Coronary artery (tissue), 2 donors: ENCODE measurements around the gene HTT.

Source experiments
- DNase-seq: peaks from one replicate; pipeline ENCODE4 v3.0.0-alpha.2; 2017; ENCODE audit warnings: low spot score
- H3K27ac ChIP-seq, 2 donors: fragments of 200-600 bp; sonication (generic); one replicate each; pipeline ENCODE4 v1.5.1; 2016 to 2019
- H3K4me3 ChIP-seq: fragments of 200-600 bp; sonication (generic); 2 replicates; pipeline ENCODE4 v1.5.1; 2016; ENCODE audit warnings: mild to moderate bottlenecking, moderate library complexity
- CTCF ChIP-seq: fragments of 200-600 bp; sonication (generic); IDR thresholded peaks from one replicate; pipeline ENCODE4 v1.5.1; 2019; ENCODE audit warnings: antibody characterized with exemption

Gene HTT

GRCh38 chr4:3200423-3201090, 126.1 kb downstream of the HTT start:
- no peak overlapping the region for H3K4me3 ChIP-seq
- no peak for DNase-seq
- peak overlapping the region in 1 of 2 donors; percentile 70 for H3K27ac ChIP-seq
- no peak for TF ChIP-seq CTCF

GRCh38 chr4:3201718-3202702, 127.5 kb downstream of the HTT start:
- peak; percentile 54 for DNase-seq
- H3K27ac ChIP-seq = no peak overlapping the region
- no peak overlapping the region for H3K4me3 ChIP-seq
- no peak for TF ChIP-seq CTCF

- no peak for TF ChIP-seq CTCF
- no peak for DNase-seq
- no peak overlapping the region for H3K4me3 ChIP-seq
- H3K27ac ChIP-seq = peak overlapping the region; percentile 13 to 76
Measured at GRCh38 chr4:3202836-3203820, 128.6 kb downstream of the HTT start.

GRCh38 chr4:3203971-3204431, 129.5 kb downstream of the HTT start:
- H3K27ac ChIP-seq = peak overlapping the region; percentile 13 to 76
- no peak for DNase-seq
- no peak for TF ChIP-seq CTCF
- H3K4me3 ChIP-seq = peak overlapping the region; percentile 27

- TF ChIP-seq CTCF = no peak
- Histone ChIP-seq H3K4me3 (no peak overlapping the region), H3K27ac (no peak overlapping the region)
- DNase-seq = no peak
Measured at GRCh38 chr4:3205995-3206394, 131.5 kb downstream of the HTT start.

- TF ChIP-seq CTCF = no peak
- DNase-seq = no peak
- no peak overlapping the region for H3K4me3 ChIP-seq
- no peak overlapping the region for H3K27ac ChIP-seq
Measured at GRCh38 chr4:3206439-3207100, 132.1 kb downstream of the HTT start.
